ENCODE results near the gene ZNF804A.

ZNF804A gene

DNA sequence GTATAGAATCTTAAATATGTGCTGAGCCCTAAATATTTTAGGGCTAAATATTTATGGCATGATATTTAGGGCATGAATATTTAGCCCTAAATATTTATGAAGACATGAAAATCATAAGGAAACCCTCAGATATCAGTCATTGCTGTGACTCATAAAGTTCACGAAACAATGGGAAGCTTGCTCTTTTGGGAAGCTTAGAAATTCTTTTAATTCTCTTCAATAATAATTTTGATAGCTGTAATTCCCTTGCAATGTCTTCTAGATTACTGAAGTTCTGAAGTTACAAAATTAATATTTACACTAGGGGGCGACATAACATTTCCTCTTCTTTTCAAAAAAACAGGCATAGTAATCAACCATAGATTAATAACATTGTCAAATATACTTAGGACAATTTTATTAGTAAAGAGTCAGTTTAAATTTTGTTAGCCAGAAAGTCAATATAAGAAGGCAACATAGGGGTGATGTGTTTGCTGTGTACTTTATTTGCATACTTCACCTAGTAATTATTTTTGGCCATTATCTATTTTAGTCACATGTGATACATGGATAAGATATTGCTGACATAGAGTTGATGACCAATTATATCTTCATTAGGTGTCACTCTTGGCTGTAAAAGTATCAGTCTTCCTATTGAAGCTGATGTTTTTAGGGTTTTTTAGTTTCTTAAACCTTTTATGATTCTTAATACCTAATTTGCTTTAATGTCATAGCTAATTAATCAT, 13.2 kb downstream of the ZNF804A start:
- DNase-seq: peak in 1 of 2 experiments; percentile 48

DNA sequence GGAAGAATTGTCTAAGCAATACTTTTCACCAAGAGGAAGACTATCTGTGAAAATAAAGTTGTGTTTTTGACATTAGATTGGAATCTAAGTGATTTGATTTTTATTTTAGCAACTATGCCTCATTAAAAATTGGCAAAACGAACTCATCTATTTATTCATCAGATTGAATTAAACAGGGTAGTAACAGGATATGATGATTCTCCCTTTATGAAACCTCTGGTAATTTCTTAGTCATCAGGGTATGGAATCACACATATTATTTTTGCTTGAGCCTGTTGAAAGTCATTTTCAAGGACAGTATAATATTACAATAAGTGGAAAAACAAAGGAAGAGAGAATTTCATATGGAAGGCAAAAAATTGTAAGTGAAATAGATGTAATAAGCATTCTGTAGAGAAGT, 22.0 kb downstream of the ZNF804A start:
- DNase-seq: no peak

DNA sequence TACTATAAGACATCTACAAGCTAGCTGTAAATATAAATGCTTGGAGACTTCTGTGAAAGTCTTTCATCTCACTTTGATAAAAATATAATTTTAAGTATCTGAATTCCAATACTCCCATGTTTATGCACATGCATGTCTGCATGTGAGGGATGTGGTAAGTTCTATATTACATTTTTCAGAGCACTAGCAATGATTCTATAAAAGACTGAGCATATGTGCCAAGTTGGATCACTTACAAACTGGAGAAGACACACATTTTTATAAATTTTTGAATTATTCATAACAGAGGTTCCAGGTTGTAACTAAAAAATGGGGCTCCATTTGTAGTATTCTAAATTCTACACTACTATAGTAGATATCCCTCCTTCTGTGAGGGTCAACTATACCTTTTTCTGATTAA, 26.0 kb downstream of the ZNF804A start:
- no peak for DNase-seq

DNA sequence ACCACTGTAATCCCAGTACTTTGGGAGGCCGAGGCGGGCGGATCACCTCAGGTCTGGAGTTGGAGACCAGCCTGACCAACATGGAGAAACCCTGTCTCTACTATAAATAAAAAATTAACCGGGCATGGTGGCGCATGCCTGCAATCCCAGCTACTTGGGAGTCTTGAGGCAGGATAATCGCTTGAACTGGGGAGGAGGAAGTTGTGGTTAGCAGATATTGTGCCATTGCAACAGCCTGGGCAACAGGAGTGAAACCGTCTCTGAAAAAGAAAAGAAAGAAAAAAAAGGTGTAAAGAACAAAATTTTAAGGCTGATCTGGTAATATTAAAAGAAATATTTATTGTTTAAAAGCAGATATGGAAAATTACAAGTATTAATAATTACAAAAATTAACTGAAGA, 29.7 kb downstream of the ZNF804A start:
- DNase-seq: no peak

DNA sequence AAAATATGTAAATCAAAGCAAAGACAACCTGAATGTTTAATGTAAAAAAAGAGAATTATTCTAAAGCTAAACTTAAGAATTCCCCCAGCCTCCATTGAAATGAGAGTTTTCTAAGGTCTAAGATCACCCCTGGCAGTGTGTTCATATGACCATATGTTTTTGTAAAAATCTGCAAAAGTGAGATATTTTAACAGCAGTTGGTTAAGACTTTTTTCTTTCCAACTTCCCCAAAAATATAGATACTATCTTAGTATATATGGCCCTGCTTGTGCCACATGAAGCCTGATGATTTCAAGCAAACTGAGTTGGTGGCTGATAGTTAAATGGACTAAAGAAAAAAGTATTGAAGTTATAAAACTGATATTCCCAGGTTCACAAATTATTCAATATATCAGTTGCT, 35.4 kb downstream of the ZNF804A start:
- no peak for DNase-seq

DNA sequence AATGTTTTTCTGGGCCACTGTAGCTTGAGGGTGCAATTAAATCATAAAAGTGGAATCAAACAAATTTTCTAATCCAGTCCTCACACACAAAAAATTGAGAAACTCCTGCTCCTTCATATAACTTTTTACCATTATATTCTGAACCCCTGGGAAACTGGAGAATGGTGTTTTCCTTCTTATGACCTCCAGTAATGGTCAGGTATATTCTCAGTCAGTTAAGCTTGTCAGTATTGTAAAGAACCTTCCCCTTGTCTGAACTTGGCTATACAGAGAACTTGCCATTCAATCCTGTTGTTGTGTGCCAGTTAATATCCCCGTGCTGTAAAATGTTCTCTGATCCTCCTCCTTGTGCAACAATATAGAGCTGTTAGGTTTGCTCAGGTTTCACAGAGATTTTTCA, 39.5 kb downstream of the ZNF804A start:
- DNase-seq: no peak

DNA sequence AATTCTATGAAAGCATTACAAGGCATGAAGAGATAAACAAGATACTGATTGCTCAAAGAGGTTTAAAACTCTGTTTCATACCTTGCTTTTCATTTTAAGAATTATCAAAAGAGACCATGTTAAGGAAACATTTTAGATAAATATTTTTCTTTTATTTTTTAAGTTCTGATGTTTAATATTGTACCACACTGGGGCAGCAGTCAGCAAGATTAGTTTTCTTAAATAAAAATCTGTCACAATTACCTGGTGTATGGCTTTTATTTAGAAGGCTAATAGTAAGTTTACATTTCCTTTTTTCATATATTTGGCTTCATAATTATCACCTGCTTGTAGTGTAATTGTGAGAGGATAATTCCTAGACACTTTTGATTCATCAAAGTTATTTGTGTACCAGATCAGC, 46.4 kb downstream of the ZNF804A start:
- DNase-seq: peak in 1 of 2 experiments; percentile 33

DNA sequence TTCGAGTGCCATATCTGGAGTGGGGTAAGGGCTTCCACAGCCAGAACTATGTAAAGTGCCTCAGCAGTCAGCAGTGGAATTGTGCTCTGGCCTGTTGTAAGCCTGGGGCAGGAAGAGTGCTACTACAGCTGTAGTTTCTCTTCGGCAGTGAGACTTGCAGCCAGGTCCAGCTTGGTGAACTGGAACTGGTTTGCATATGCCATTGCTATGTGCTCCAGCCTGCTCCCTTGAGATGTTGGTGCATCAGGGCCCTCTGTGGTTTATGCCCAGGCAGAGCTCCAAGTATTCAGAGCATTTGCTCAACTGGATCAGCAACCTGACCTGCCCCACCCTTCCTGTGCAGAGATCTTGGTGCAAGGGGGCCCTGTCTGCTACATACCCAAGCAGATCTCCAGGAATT, 47.8 kb downstream of the ZNF804A start:
- peak; percentile 94 to 96 for DNase-seq

DNA sequence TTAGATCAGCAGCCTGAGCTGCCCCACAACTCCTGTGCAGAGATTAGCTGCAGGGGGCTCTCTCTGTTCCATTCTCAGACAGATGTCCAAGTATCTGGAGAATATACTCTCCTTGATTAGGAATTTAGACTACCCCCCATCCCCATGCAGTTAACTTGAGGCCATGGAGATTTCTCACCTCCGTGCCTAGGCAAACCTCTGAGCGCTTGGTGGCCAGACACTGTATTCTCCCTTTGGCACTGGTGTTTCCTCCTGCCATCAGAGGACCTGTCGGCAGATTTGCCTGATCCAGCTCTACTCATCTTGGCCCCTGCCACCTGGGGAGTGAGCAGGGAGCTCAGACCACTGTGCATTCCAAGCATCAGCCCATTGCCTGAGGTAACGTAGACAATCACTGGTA, 48.3 kb downstream of the ZNF804A start:
- DNase-seq: no peak

DNA sequence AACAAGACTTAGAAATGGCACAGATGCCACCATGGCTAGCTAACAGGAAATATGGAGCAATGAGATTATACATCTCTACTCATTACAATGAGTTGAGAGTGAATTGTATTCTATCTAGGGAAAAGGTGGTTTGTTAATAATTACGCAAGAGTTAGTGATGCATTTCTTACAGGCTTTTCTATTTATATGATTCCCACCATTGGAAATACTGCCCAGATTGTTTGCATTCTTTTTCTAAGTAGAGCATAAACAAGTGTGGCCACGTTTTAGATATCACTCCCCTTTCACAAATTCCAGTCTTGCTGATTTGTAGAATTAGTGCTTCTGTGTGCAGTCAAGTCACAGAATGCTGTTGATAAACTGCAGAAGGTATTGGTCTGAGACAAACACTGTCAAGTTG, 56.6 kb downstream of the ZNF804A start:
- no peak for DNase-seq

DNA sequence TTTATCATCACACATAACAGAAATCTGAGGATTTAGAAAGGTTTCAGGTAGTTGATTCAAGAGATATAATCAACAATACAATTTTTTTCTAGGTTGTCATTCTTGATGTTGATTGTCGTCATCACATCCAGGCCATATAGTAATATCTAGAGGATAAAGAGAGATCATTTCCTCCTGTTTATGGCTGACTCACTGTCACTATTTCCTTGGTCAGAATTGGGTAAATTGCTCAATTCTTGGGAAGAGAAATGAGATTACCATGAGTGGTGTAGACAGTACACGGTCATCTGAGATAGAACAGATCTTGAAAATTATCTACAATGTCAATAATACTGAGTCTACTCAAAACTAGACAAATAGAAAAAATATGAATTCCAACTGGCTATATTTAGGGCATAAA, 78.8 kb downstream of the ZNF804A start:
- no peak for DNase-seq

DNA sequence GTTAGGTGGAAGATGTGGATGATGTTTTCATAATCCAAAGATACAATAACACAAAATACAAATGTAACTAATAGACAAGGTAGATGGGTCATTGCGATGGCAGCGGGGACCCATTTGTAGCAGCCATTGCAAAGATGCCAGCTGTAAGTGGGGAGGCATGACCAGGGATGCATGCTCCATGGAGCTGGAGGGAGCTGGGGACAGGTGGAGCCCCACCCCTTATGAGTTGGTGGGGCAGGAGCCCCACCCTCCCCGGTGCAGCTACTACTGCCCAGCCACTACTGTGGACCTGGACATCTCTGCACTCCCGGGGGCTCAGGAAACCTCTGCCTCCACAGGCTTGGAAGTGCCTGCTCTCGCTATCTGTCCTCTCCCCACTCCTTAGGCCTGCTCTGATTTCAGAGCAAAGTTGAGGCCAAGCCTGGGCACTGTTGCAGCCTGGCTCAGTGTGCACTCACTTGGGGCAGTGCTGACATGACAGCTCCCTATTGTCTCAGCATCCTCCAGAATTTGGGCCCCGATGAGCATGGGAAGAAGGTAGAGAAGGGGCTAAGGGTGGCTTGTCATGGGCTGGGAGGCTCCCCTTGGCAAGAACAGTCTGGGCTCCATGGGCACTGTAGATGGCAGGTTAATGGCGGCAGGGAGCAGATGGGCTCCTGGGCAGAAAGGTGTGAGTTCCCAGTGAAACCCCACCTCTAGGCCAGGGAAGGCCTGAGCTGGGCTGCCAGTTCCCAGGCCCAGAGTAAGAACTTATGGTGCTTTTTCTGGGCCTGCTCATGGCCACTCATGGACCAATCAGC, 81.1 kb downstream of the ZNF804A start:
- DNase-seq: no peak

DNA sequence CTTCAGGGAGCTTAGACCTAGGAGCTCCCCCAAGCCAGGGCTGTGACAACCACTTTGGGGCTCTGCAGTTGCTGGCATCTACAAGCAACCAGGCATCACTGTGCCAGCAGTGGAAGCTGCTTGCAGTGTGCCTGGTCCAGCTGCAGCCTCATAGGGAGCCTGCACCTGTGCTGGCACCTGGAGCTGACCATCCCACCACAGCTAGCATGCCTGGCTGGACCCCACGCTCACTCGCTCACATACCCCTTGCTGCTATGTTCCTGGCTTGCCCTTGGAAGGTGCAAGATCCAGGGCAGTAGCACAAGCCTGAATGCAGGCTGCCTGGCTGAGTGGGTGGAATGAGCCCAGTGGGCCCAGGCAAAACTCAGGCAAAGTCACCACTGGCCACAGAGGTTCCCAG, 82.5 kb downstream of the ZNF804A start:
- no peak for DNase-seq

DNA sequence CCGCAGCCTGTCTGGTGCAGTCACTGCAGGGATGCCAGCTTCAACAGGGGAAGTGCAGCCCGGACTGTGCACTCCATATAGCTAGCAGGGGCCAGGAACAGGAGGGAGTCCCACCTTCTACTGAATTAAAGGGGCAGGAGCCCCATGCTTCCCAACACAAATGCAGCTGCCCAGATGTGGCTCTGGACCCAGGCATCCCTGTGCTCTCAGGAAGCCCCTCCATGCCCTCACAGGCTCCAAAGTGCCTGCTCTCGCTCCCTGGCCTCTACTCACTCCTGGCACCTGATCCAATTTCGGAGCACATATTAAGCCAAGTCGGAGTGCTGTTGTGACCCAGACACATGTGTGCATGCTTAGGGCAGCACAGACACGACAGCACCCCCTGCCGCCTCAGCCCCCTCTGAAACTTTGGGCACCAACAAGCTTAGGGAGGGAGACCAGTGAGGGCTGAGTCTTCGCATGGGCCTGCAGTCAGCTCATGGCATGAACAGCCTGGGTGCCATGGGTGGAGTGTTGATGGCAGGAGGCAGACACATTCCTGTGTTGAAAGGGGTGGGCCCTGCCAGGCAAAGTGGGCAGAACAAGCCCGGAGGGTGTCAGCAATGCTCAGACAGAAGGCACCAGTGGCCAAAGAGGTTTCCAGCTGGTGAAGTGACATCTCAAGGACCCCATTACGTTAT, 83.5 kb downstream of the ZNF804A start:
- DNase-seq: no peak

DNA sequence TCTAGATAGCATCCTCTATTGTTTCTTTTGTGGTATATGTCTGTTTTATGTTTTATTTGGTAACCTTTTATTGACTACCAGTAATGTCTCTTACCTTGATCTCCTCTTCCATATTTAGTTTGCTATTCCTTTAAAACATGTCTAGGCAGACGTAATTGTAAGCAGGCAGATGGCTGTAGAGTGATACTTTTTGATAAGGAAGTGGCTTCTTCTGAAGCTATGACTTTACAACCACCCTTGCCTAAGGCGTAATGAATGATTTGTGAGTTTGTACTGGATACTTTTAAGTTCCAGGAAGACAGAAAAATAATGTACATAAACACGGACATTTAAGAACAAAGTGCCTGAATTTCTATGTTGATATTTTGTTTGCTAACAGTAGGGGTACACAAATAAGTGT, 85.6 kb downstream of the ZNF804A start:
- DNase-seq: no peak

DNA sequence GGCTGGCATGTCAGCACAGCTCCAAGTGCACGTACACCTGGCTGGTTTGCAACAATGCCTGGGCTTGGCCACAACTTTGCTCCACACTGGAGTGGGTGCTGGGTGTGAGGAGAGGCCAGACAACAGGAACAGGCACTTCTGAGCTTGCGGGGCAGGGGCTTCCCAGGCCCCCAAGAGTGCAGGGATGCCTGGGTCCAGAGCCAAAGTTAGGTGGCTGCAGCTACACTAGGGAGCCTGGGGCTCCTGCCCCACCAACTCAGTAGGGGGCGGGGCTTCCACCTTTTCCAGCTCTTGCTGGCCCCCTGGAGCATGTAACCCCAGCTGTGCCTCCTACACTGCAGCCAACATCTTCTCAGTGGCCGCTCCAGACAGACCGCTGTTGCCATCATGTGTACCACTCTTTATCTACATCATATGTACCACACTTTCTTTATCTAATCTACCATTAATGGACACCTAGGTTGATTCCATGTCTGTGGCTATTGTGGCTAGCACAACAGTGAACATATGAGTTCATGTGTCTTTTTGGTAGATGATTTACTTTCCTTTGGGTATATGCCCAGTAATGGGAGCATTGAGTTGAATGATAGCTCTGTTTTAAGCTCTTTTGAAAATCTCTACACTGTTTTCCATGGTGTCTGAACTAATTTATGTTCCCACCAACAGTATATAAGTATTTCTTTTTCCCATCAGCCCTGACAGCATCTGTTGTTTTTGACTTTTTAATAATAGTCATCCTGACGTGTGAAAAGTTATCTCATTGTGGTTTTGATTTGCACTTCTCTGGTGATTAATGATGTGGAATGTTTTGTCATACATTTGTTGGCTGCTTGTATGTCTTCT, 87.9 kb downstream of the ZNF804A start:
- DNase-seq: no peak

DNA sequence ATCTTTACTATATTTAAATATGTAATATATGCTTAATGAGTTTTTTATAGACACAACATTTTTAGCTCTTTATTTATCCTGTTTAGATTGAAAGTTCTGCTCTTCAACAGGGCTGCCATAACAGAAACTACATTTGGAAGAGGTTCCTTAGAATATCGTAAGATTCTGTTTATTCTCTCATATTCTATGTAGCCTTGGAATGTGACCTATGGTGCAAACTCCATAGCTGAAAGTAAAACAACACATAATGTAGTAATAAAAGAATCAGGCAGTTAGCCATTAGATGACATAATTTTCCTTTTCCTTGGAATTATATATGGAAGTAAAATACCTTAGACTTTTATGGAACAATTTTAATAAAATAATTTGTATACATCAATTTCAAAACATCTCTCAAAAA, 91.3 kb downstream of the ZNF804A start:
- no peak for DNase-seq

DNA sequence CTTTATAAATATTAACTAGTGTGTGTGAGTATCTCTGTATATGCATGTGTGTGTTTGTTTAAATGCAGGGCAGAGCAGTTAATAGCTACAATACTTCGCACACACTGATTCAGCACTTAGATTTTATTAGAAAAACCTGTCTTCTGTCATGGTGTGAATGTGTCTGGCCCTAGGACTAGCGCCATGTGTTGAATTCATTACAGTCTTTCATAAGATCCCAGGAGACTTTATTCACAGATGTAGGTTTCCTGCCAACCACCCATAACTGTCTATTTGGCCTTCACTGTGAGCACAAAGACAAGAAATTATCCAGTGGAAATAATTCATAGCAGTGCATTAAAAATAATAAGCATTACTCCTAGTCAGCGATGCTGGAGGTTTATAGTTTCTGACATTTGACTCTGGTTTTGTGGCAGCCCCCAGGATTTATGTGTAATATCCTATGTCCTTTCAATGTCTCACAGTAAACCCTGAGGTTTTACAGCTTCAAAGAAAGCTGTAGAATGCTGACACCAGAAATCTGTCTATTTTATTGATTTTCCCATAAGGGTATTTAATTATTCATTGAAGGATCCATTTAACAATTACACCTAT, 93.9 kb downstream of the ZNF804A start:
- no peak for DNase-seq

DNA sequence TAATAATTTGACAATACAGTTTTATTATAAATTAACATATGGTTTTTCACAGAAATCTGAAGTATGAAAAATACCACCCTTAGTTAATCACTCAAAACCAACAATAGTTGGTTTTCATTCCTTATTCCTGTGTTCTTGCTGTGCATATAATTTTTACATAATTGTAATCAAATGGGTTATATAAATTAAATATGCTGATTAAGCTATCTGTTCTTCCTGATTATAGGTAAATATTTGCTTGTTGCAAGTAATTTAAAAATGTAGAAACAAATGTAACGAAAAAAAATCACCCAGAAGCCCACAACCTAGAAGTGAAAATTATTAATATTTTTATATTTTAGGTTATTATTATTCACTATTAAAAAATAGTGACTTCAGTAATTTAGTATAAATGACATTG, 98.3 kb downstream of the ZNF804A start:
- DNase-seq: no peak

DNA sequence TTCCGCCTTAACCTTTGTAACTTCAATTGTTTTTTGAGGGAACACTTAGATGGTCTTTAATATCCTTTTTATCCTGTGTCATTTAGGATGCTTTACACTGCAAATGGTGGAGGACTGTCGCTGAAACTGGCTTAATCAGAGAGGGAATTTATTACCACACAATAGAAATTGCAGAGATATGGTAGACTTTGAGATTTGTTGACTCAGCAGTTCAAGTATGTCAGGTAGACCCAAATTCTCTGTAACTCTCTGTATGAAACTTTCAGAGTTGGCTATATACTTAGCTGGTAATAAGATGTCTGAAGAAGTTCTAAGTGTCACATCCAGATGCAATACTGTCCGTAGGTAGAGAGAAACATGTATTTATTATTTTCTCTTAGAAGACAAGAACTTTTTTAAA, 100.1 kb downstream of the ZNF804A start:
- no peak for DNase-seq

DNA sequence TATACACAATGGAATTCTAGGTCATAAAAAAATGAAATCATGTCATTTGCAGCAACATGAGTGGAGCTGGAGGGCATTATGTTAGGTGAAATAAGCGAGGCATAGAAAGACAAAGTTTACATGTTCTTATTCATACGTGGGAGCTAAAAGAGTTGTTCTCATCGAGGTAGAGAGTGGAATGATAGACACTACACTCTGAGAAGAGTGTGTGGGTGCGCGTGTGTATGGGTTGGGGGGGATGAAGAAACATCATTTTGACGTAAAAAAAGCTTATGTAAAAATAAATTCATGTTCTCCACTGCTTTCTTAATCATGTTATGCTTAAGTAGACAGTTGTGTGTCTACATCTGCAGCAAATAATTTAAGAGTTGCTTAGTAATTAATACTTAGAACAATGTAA, 123.6 kb downstream of the ZNF804A start:
- no peak for DNase-seq

DNA sequence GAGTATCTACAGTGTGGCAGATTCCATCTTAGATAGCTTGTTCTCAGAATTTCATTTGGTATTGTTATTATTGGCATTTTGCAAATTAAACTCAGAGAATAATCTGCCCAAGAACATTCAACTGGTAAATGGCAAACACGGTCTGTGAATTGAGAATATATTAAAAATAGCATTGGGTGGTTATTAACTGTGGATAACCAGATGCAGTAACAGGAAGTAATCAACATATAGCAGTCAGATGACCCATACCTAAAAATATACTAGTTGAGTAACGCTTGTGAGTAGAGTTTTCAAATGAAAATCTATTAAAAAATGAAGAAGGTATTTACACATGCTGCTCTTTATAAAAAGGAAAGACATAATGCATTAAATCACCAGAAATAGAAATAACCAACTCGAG, 129.5 kb downstream of the ZNF804A start:
- DNase-seq: no peak

DNA sequence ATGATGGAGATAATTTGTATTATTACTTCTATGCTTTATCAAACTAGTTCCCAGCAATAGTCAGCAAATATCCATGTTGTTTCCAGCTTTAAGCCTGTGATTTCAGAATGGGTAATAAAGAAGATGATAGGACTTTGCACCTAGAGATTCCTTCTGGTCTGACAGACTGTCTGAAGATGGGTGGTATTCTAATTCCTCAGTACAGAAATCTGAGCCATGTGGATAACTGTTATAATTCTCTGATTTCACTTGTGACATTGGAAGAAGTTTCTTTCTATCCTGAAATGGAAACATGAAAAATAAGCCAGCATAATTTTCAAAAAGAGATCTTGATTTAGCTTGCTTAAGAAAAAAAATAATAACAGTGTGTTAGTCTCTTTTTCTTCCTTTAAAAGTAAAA, 130.1 kb downstream of the ZNF804A start:
- DNase-seq: no peak
